ENCODE results near the gene STAT1.

STAT1 gene

DNA sequence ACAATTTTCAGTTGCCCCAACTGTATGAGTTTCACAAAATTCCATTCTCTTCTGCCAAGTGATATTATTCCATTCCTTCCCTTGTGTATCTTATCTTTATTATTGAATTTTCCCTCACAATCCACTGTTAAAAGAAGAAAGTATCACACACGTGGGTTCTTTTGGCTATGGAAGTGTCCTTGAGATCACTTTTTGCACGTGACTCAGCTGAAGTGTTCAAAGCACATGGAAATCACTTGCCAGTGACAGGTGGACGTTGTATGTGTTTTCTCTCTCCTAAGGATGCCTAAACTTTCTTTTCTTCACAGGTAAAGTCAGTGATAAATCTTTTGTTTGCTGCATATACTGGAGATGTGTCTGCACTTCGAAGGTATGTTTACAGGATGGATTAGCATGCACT is 60.7 kb downstream of the STAT1 start:
- Histone ChIP-seq H3K9me3 (ENCODE audit: control insufficient read depth, insufficient read depth, low read length) (no peaks in the 10 kb centered on the region), H3K9ac (ENCODE audit: low read depth, low read length) (no peak overlapping the region), H3K4me1 (ENCODE audit: control insufficient read depth, insufficient read depth, low read length) (no peaks in the 10 kb centered on the region), H3K4me3 (ENCODE audit: low read depth, low read length) (no peak overlapping the region), H3K27me3 (ENCODE audit: control insufficient read depth, insufficient read depth, low read length) (no peaks in the 10 kb centered on the region), H3K36me3 (ENCODE audit: control insufficient read depth, insufficient read depth, low read length) (no peaks in the 10 kb centered on the region), H3K27ac (ENCODE audit: low read depth, low read length) (no peak overlapping the region)

DNA sequence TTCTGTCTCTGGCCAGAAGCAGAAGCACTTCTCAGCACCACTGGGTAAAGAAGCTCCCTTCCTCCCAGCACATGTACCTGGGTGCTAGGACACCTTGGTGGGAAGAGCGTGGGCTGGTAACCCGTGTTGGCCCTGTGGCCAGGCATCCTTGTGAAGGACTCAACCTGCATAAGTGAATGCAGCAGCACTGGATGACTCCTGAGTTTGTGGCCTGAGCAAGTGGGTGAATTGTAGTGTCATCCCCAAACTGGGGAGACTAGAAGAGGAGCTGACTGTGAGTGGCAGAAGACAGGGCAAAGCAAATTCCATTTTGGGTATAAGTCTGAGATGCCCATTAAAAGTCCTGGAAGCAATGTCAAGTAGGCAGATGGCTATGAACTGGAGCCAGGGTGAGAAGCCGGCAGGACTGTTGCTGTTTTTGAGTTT is 63.4 kb downstream of the STAT1 start:
- H3K36me3 ChIP-seq (ENCODE audit: control insufficient read depth, insufficient read depth, low read length): no peaks in the 10 kb centered on the region
- H3K4me3 ChIP-seq (ENCODE audit: low read depth, low read length): no peak overlapping the region
- H3K4me1 ChIP-seq (ENCODE audit: control insufficient read depth, insufficient read depth, low read length): peaks cover 12% of the 10 kb centered on the region; the same call in 1 of the 2 replicates
- no peaks in the 10 kb centered on the region for H3K9me3 ChIP-seq (ENCODE audit: control insufficient read depth, insufficient read depth, low read length)
- H3K27me3 ChIP-seq (ENCODE audit: control insufficient read depth, insufficient read depth, low read length): no peaks in the 10 kb centered on the region
- H3K9ac ChIP-seq (ENCODE audit: low read depth, low read length): no peak overlapping the region
- H3K27ac ChIP-seq (ENCODE audit: low read depth, low read length): no peak overlapping the region

DNA sequence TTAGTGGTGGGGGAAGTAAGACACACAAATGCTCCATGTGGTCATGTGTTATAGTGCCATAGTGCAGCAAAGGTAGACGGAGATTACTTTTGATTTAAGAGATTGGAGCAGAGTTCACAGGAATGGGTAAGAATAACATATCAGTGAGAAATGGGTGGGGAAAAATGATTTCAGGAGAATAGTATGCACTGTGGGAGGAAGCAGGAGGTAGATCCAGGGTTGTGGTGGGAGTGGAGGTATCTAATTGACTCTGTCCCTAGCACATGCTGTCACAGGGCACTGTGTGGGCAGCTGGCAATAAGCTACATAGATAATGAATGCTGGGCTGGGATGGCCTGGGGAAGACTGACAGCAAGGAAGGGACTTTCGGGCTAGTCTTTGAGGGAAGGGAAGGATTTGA is 65.3 kb downstream of the STAT1 start:
- H3K4me1 ChIP-seq (ENCODE audit: control insufficient read depth, insufficient read depth, low read length): peaks cover 12% of the 10 kb centered on the region; the same call in 1 of the 2 replicates
- no peak overlapping the region for H3K27ac ChIP-seq (ENCODE audit: low read depth, low read length)
- H3K4me3 ChIP-seq (ENCODE audit: low read depth, low read length): no peak overlapping the region
- no peaks in the 10 kb centered on the region for H3K9me3 ChIP-seq (ENCODE audit: control insufficient read depth, insufficient read depth, low read length)
- H3K36me3 ChIP-seq (ENCODE audit: control insufficient read depth, insufficient read depth, low read length): no peaks in the 10 kb centered on the region
- no peak overlapping the region for H3K9ac ChIP-seq (ENCODE audit: low read depth, low read length)
- no peaks in the 10 kb centered on the region for H3K27me3 ChIP-seq (ENCODE audit: control insufficient read depth, insufficient read depth, low read length)

DNA sequence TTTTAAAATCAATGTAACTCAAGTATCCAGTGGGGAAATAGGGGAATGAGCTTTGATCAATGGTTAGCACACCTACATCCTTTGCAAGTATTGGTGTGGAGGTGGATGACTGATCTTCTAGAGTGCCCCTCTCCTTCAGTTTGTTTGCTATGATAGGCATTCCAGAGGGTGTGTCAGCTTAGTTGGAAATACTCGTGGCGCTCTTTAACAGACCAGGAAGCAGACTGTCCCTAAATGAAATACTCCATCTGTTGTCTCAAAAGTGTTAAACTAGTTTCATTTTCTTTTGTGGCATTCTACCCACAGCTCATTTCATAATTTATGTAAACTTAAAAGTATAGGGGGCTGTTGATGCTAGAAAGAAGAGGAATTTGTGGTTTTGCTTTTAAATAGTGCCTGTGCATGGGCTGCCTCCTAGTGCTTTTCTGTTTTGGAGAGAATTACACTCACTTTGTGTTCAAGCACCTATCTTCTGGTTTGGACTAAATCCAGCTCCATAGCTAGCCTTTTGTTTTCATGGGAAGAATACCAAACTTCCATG is 66.2 kb downstream of the STAT1 start:
- Histone ChIP-seq H3K4me3 (ENCODE audit: low read depth, low read length) (no peak overlapping the region), H3K9ac (ENCODE audit: low read depth, low read length) (no peak overlapping the region), H3K9me3 (ENCODE audit: control insufficient read depth, insufficient read depth, low read length) (no peaks in the 10 kb centered on the region), H3K27me3 (ENCODE audit: control insufficient read depth, insufficient read depth, low read length) (no peaks in the 10 kb centered on the region), H3K4me1 (ENCODE audit: control insufficient read depth, insufficient read depth, low read length) (peaks cover 12% of the 10 kb centered on the region; the same call in 1 of the 2 replicates), H3K27ac (ENCODE audit: low read depth, low read length) (no peak overlapping the region), H3K36me3 (ENCODE audit: control insufficient read depth, insufficient read depth, low read length) (no peaks in the 10 kb centered on the region)

DNA sequence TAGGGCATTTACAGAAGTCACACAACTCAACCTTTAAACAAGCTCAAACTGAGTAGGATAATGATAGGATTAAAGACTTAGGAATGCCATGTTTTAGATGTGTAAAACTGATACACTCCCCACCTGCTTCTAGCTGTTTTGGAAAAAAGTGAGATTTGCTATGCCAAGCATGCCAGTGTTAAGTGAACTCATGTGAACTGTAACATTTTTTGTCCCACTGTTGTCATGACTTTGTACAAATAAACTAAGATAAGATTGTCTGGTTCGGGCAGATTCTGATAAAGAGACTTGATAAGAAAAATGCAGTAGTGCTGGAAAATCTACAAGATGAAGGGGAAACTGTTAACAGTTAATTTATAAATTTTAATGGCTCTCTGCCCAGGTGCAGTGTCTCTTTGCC is 66.8 kb downstream of the STAT1 start:
- no peaks in the 10 kb centered on the region for H3K9me3 ChIP-seq (ENCODE audit: control insufficient read depth, insufficient read depth, low read length)
- H3K27ac ChIP-seq (ENCODE audit: low read depth, low read length): no peak overlapping the region
- no peak overlapping the region for H3K4me3 ChIP-seq (ENCODE audit: low read depth, low read length)
- peaks cover 12% of the 10 kb centered on the region; the same call in 1 of the 2 replicates for H3K4me1 ChIP-seq (ENCODE audit: control insufficient read depth, insufficient read depth, low read length)
- no peaks in the 10 kb centered on the region for H3K36me3 ChIP-seq (ENCODE audit: control insufficient read depth, insufficient read depth, low read length)
- H3K9ac ChIP-seq (ENCODE audit: low read depth, low read length): no peak overlapping the region
- no peaks in the 10 kb centered on the region for H3K27me3 ChIP-seq (ENCODE audit: control insufficient read depth, insufficient read depth, low read length)

DNA sequence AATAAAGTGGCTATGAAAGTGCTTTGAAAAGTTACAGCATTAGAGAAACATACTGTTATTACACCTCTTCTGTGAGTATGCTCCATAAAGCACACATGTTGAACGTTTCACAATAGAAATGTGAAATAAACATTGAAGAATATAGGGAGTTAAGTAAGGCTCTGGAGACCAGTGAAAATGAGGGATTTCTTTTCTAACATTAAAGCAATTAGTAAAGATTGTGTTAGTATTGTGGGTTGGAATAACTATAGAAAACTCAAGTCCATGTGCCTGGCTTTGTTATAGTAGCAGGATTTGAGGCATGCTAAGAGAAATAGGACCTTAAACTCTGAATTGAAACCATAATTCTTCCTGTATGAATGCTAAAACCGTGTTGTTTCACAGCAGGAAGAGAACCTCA is 70.3 kb downstream of the STAT1 start:
- Histone ChIP-seq H3K9ac (ENCODE audit: low read depth, low read length) (no peak overlapping the region), H3K27me3 (ENCODE audit: control insufficient read depth, insufficient read depth, low read length) (no peaks in the 10 kb centered on the region), H3K9me3 (ENCODE audit: control insufficient read depth, insufficient read depth, low read length) (no peaks in the 10 kb centered on the region), H3K4me1 (ENCODE audit: control insufficient read depth, insufficient read depth, low read length) (peaks cover 18% of the 10 kb centered on the region; the same call in 1 of the 2 replicates), H3K27ac (ENCODE audit: low read depth, low read length) (no peak overlapping the region), H3K36me3 (ENCODE audit: control insufficient read depth, insufficient read depth, low read length) (no peaks in the 10 kb centered on the region), H3K4me3 (ENCODE audit: low read depth, low read length) (no peak overlapping the region)

DNA sequence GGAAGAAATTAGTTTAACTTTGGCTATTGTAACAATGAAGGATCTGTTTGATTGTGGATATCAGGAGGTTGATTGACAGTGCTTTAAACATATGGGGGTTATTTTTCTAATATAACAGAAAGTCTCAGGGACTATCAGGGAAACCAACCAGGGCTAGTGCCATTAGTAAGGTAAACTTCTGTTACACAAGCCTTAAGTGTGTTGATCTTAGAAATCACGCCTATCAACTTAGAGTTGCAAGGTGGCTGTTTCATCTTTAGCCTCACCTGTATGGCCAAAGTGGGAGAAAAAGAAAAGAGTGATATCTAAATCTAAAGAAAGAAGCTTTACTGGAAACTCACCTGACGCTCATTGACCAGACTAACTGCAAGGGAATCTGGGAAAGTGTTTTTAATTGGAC is 71.3 kb downstream of the STAT1 start:
- no peak overlapping the region for H3K27ac ChIP-seq (ENCODE audit: low read depth, low read length)
- no peaks in the 10 kb centered on the region for H3K36me3 ChIP-seq (ENCODE audit: control insufficient read depth, insufficient read depth, low read length)
- H3K9me3 ChIP-seq (ENCODE audit: control insufficient read depth, insufficient read depth, low read length): no peaks in the 10 kb centered on the region
- H3K4me1 ChIP-seq (ENCODE audit: control insufficient read depth, insufficient read depth, low read length): peaks cover 24% of the 10 kb centered on the region
- H3K9ac ChIP-seq (ENCODE audit: low read depth, low read length): no peak overlapping the region
- H3K4me3 ChIP-seq (ENCODE audit: low read depth, low read length): no peak overlapping the region
- H3K27me3 ChIP-seq (ENCODE audit: control insufficient read depth, insufficient read depth, low read length): no peaks in the 10 kb centered on the region

DNA sequence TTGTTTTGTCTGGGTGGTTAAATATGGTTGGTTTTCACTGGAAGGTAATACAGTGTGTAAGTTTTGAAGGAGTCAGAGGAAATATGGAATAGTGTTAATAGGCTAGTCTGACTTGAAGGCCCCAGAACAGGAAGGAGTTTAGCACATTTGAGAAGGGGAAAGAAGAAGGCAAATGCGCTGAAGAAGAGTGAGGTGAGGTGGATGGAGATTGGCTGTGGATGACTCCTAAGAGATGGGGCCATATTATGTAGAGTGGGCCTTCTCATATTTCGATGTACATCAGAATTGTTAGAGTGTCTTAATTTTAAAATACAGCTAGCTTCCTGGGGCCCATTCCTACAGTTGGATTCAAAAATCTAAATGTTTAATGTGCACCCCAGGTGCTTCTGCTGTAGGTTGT is 72.4 kb downstream of the STAT1 start:
- Histone ChIP-seq H3K9ac (ENCODE audit: low read depth, low read length) (no peak overlapping the region), H3K9me3 (ENCODE audit: control insufficient read depth, insufficient read depth, low read length) (no peaks in the 10 kb centered on the region), H3K27ac (ENCODE audit: low read depth, low read length) (no peak overlapping the region), H3K27me3 (ENCODE audit: control insufficient read depth, insufficient read depth, low read length) (no peaks in the 10 kb centered on the region), H3K36me3 (ENCODE audit: control insufficient read depth, insufficient read depth, low read length) (no peaks in the 10 kb centered on the region), H3K4me1 (ENCODE audit: control insufficient read depth, insufficient read depth, low read length) (peaks cover 27% of the 10 kb centered on the region), H3K4me3 (ENCODE audit: low read depth, low read length) (no peak overlapping the region)

DNA sequence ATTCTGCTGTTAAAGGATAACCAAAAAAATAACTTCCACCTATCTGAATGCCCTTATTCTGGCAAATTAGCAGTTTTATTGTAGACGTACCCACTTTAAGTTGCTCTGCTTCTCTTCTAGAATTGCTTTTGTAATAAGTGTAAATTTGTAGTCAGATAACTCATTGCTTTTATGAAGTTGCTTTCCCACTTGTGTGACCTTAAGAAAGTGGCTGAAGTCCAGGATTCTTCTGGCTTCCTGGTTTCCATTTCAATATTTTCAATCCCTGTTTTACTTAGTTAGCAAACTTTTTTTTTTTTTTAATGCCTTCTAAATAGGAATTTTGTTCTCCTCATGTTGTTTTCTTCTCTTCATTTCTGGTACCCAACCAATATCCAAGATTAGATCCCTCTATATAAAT is 73.5 kb downstream of the STAT1 start:
- Histone ChIP-seq H3K36me3 (ENCODE audit: control insufficient read depth, insufficient read depth, low read length) (no peaks in the 10 kb centered on the region), H3K4me1 (ENCODE audit: control insufficient read depth, insufficient read depth, low read length) (peaks cover 36% of the 10 kb centered on the region)

DNA sequence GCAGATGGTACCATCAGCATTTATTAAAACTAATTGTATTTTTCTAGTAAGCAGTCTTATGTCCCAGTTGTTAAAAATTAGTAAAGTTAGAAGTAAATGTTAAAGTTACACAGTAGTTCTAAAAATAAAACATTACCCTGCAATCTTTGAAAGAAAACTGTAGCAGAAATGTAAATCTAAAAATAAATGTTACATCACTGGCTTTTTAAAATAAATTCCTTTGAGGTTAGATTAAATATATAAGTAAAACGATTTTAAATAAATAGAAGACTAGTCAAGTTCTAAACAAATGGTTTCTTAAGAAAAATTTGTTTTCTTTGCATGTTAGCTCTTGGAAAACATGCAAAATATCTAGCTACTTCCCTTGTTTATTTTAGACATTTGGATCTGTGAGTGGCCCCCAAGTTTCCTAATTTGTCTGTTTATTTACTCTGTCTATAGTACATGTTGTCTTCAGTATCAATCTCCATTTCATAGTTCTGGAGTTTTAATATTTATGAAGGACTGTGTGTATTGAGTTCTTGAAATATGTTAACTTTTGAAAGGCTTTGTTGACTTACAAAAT is 75.1 kb downstream of the STAT1 start:
- H3K27ac ChIP-seq (ENCODE audit: low read depth, low read length): peak overlapping the region; percentile 28

More for the DNA sequence above, 73.5 kb downstream of the STAT1 start:
- no peak overlapping the region for H3K4me3 ChIP-seq (ENCODE audit: low read depth, low read length)
- H3K9me3 ChIP-seq (ENCODE audit: control insufficient read depth, insufficient read depth, low read length): no peaks in the 10 kb centered on the region
- no peak overlapping the region for H3K27ac ChIP-seq (ENCODE audit: low read depth, low read length)
- H3K27me3 ChIP-seq (ENCODE audit: control insufficient read depth, insufficient read depth, low read length): no peaks in the 10 kb centered on the region
- no peak overlapping the region for H3K9ac ChIP-seq (ENCODE audit: low read depth, low read length)

DNA sequence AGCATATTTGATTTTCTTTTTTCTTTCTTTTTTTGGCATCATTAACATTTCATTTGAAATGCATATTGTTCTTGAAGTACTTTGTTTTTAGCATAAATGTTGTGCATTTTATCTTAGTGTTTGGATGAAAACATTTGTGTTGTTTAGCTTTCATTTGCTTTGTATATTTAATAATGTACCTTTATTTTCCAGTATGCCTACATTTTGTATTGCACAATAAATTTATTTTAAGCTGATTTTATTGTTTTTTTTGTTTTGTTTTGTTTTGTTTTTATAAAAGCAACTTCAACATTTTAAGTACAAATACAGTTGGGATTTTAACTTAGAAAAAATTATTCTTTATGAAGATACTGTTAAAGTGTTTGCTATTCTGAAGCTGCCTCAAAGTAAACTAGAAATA is 78.9 kb downstream of the STAT1 start:
- no peak overlapping the region for H3K9ac ChIP-seq (ENCODE audit: low read depth, low read length)
- H3K4me1 ChIP-seq (ENCODE audit: control insufficient read depth, insufficient read depth, low read length): peaks cover 71% of the 10 kb centered on the region
- 0 out of 2 replicates have a peak overlapping the region, but pooled peaks have one; percentile 9 for H3K4me3 ChIP-seq (ENCODE audit: low read depth, low read length)
- H3K9me3 ChIP-seq (ENCODE audit: control insufficient read depth, insufficient read depth, low read length): no peaks in the 10 kb centered on the region
- H3K27me3 ChIP-seq (ENCODE audit: control insufficient read depth, insufficient read depth, low read length): no peaks in the 10 kb centered on the region
- H3K27ac ChIP-seq (ENCODE audit: low read depth, low read length): peak overlapping the region; percentile 55
- H3K36me3 ChIP-seq (ENCODE audit: control insufficient read depth, insufficient read depth, low read length): peaks cover 30% of the 10 kb centered on the region

More for the DNA sequence above, 75.1 kb downstream of the STAT1 start:
- H3K36me3 ChIP-seq (ENCODE audit: control insufficient read depth, insufficient read depth, low read length): no peaks in the 10 kb centered on the region
- H3K9me3 ChIP-seq (ENCODE audit: control insufficient read depth, insufficient read depth, low read length): no peaks in the 10 kb centered on the region
- H3K27me3 ChIP-seq (ENCODE audit: control insufficient read depth, insufficient read depth, low read length): no peaks in the 10 kb centered on the region
- H3K4me1 ChIP-seq (ENCODE audit: control insufficient read depth, insufficient read depth, low read length): peaks cover 52% of the 10 kb centered on the region
- no peak overlapping the region for H3K4me3 ChIP-seq (ENCODE audit: low read depth, low read length)
- H3K9ac ChIP-seq (ENCODE audit: low read depth, low read length): no peak overlapping the region
